Measurements from ENCODE around the gene LAMC2.
"Not testable (repeated sequence)": the region's sequence is repeated elsewhere in the genome, so short reads cannot be mapped to it uniquely, and the experiment has no call there.

LAMC2 gene

DNA sequence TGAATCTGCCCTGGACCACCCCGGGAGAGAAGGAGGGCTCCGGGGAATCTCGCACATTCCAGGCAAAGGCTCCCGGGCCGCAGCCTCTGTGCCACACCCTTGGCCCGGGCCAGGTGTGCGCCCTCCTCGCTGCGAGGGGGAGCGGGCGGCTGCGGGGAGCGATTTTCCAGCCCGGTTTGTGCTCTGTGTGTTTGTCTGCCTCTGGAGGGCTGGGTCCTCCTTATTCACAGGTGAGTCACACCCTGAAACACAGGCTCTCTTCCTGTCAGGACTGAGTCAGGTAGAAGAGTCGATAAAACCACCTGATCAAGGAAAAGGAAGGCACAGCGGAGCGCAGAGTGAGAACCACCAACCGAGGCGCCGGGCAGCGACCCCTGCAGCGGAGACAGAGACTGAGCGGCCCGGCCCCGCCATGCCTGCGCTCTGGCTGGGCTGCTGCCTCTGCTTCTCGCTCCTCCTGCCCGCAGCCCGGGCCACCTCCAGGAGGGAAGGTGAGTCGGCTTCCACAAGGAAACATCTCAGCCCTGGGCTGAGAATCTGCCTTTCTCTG lies at the start of gene LAMC2:
TSS of gene LAMC2 (plus strand) at position 324 of the 550 bp plus-strand sequence. CDS start at position 413, 89 bp downstream.
- in situ Hi-C loops (cut with MboI; ENCODE audit: low sequenced_read_pairs) = no loop called here

GRCh38 chr1:183137782-183138181 lies 48.3 kb upstream of the LAMC2 start:
- in situ Hi-C loops (cut with MboI; ENCODE audit: low sequenced_read_pairs) = no loop called here

DNA sequence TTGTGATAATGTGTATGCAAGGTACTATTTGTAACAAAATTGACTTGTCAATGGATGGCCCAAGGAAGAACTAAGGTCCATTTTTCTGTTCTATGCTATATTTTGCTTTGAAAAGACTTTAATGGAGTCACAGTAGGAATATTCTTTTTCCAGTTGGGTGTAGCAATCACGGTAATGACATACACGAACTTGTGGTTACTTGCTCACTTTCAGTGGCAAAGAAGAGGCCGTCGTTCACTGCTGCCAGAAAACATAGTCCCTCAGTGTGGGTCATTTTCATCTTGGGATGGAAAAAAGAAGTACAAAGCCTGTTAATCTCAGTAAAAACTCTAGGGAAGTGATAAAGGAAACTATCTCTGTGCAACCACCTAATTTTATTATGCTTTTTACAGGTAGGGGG lies 47.8 kb upstream of the LAMC2 start:
- in situ Hi-C loops (cut with MboI; ENCODE audit: low sequenced_read_pairs) = no loop called here

DNA sequence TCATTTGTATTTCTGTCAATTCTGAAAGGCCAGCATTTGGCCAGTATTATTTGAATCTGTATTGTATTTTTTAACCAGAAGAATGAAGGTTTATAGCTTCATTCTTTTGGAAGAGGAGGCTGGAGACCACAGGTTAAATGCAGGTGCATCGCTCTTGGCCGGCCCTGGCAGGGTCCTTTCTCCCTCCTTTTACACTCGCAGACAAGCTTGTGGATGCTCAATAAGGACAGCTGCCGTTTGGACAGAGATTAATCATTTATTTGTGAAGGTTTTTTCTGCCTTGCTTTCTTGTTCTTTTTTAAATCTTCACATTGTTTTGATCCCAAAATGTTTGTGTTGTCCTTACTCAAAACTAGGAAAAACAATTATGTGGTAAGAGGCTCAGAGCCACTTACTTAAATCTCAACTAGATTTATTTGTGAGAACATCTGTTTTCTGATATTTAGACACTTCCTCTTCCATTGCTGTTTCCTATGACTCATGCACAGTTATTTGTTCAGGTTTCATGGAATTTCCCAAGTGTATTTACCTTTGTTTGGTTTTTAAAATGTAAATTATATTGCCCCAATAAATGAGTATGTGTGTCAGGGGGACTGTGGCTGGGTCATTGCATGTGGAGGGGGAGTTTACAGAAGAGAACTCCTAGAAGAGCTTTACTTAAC lies 46.7 kb upstream of the LAMC2 start:
- in situ Hi-C loops (cut with MboI; ENCODE audit: low sequenced_read_pairs) = no loop called here

DNA sequence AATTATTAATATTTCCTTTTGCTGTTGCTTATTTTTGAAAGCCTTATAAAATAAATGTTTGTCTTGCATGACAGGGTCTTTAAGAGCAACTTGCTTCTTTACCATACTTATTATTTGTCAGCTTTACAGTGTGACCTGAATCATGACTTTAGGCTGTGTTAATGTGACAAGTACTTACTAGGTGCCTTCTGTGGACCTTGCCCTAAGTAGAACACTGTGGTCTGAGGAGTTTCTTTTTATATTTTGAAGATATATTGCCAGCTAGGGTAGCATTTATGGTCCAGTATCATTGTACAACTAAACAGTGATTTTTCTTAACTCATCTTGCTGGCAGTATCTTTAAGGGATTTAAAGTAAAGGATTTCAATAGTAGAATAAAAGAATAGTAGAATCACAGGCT lies 45.4 kb upstream of the LAMC2 start:
- in situ Hi-C loops (cut with MboI; ENCODE audit: low sequenced_read_pairs) = no loop called here

- in situ Hi-C loops (cut with MboI; ENCODE audit: low sequenced_read_pairs) = no loop called here
Observed at GRCh38 chr1:183142171-183142570, 43.9 kb upstream of the LAMC2 start.

- in situ Hi-C loops (cut with MboI; ENCODE audit: low sequenced_read_pairs) = no loop called here
Observed at GRCh38 chr1:183143576-183144315, 42.3 kb upstream of the LAMC2 start.

DNA sequence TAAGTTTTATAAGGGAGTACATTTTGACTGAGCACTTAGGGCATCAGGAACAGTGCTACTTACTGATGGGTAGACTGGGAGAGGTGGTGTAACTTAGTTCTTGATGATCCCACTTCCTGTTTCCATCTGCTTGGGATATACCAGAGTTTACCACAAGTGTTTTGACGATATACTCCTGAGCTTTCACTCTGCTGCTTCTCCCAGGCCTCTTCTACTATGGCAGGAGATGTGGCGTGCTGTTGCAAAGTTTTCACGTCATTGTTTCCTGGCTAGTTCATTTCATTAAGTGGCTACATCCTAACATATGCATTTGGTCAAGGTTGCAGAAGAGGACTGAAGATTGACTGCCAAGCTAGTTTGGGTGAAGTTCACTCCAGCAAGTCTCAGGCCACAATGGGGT lies 41.3 kb upstream of the LAMC2 start:
- in situ Hi-C loops (cut with MboI; ENCODE audit: low sequenced_read_pairs) = no loop called here

DNA sequence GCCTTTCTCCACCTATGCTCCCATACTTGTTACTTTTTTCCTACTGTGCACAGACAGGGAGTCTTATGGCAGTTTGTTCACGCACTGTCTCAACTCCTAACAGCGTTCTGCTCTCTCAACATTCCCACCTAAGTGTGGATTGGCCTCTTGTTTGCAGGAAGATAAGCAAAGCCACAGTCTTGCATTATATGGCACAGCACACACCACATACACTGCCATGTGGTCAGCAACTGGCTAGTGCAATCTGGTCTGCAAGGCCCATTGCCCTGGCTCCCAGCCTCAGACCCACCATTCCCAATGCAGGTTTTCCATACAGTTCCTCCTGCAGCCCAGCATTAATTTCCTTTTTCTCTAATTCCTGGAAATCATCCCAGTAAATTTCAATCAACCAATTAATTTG lies 38.3 kb upstream of the LAMC2 start:
- in situ Hi-C loops (cut with MboI; ENCODE audit: low sequenced_read_pairs) = no loop called here

DNA sequence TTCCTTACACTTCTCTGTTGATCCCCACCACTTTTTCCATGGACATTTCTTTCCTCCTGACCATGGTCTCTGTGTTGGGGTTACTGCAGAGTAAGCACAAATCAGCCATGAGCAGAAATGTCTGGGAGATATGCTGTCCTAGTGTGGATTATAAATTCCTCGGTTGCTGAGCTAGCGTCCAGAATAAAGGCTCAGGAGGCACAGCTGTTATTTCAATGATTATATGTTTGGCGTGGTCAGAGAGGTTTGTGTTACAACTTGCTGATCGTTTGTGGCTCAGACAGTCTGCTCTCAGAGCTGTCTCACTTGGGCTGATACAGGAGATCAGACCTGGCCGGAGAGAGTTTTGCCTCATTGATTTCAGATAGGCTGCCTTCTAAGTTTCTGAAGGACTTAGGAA lies 37.5 kb upstream of the LAMC2 start:
- in situ Hi-C loops (cut with MboI; ENCODE audit: low sequenced_read_pairs) = no loop called here

- in situ Hi-C loops (cut with MboI; ENCODE audit: low sequenced_read_pairs) = no loop called here
Observed at GRCh38 chr1:183149273-183149672, 36.8 kb upstream of the LAMC2 start.

GRCh38 chr1:183150032-183150431 lies 36.0 kb upstream of the LAMC2 start:
- in situ Hi-C loops (cut with MboI; ENCODE audit: low sequenced_read_pairs) = not testable (repeated sequence)

DNA sequence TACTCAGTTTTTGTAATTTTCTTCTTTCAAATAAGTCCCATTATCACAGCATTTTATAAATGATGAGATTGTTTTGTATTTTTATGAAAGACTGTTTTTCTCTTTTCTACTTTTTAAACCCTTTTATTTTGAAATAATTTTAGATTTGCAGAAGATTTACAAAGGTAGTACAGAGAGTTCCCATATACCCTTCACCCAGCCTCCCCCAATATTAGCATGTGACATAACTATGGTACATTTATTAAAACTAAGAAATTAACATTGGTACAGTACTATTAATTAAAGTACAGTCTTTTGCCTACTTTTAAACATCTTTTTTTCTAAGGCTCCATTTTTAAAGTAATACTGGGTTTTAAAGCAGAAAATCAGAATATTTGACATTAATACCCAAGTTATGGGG lies 35.6 kb upstream of the LAMC2 start:
- in situ Hi-C loops (cut with MboI; ENCODE audit: low sequenced_read_pairs) = no loop called here

GRCh38 chr1:183152180-183152579 lies 33.9 kb upstream of the LAMC2 start:
- in situ Hi-C loops (cut with MboI; ENCODE audit: low sequenced_read_pairs) = no loop called here

DNA sequence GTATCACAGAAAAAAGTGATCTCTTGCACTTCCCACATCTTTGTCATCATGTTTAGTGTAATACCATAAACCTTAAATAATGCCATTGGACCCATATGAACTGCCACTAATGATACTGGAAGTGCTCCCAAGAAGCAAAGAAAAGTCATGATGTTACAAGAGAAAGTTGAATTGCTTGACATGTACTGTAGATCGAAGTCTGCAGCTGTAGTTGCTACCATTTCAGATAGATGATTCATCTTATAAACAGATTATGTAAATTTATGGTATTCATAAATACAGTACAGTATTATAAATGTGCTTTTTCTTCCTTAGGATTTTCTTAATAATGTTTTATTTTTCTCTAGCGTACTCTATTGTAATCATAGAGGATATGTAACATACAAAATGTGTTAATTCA lies 30.1 kb upstream of the LAMC2 start:
- in situ Hi-C loops (cut with MboI; ENCODE audit: low sequenced_read_pairs) = no loop called here

DNA sequence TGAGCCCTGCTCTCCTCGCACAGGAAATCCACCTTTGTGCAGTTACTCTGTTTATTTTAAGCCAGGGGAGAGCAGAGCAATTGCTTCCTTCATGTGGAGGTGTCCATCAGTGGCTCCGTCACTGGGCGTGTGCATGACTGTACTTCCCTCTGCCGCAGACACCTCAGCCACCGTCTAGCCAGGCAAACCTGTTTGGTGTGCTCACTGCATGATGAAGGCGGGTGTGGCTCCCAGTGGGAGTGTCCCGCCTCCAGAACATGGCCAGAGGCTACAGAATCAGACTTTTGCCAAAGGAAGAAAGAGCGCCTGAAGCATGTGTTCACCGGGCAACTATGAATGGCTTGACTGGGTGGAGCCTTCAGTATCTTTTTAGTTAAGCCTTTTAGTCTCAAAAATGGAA lies 26.1 kb upstream of the LAMC2 start:
- in situ Hi-C loops (cut with MboI; ENCODE audit: low sequenced_read_pairs) = no loop called here

DNA sequence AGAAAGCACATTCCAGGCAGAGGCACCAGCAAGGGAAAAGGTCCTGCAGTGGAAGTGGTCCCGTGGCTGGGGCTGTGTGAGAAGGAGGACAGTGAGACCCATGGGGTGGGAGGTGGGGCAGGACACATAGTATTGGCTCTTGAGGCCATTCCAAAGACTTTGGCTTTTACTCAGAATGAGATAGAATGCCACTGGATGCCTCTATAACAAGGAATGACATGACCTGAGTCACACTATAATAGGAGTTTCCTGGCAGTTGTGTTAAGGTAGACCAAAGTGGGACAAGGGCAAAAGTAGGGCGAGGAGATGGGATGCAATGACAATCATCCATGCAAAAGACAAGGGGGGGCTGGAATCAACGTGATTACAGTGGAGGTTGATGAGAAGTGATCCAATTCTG lies 24.7 kb upstream of the LAMC2 start:
- in situ Hi-C loops (cut with MboI; ENCODE audit: low sequenced_read_pairs) = no loop called here

- in situ Hi-C loops (cut with MboI; ENCODE audit: low sequenced_read_pairs) = no loop called here
Observed at GRCh38 chr1:183163316-183163715, 22.7 kb upstream of the LAMC2 start.

DNA sequence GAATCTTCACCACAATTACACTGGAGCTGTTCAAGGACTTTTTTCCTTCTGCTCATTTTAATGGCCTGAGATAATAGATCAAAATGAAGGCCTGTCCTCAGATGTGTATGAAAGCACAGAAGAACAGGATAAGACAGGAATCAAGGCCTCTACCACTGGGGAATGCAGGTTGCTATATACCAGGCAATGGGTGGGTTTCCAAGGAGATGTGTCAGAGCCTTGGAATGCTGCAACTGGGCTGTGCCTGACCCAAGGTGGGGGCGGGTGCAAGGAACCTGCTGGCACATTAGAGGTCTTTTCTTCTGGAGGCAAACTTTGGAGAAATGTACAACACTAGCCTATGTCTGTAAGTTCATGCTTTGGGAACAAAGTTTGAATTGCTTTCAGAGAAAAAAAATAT lies 21.7 kb upstream of the LAMC2 start:
- in situ Hi-C loops (cut with MboI; ENCODE audit: low sequenced_read_pairs) = no loop called here

DNA sequence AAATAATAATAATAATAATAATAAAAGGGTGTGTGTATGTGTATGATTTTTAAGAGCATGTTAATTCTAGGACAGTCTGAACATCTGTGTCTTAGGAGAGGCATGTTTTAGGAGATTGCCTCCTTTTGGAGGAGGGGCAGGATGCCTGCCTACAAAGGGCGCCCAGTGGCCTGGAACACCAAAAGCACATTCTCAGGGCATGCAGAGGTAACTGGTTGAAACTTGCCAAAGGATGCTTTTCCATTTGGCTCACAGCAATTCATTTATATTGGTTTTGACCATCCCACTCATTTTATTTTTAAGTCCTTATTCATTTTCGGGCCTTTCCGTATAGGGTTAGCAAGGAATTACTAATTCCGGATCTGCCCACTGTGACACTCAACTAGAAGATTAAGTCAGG lies 21.1 kb upstream of the LAMC2 start:
- in situ Hi-C loops (cut with MboI; ENCODE audit: low sequenced_read_pairs) = no loop called here

- in situ Hi-C loops (cut with MboI; ENCODE audit: low sequenced_read_pairs) = no loop called here
Observed at GRCh38 chr1:183165456-183165855, 20.6 kb upstream of the LAMC2 start.

GRCh38 chr1:183166454-183166853 lies 19.6 kb upstream of the LAMC2 start:
- in situ Hi-C loops (cut with MboI; ENCODE audit: low sequenced_read_pairs) = no loop called here
